NCI-H2171 (cell line): ENCODE measurements around the gene NTNG1.
A peak's percentile ranks its signal among the peaks of the same experiment; 100 is the strongest.
"Not testable (repeated sequence)": the region's sequence is repeated elsewhere in the genome, so short reads cannot be mapped to it uniquely, and the experiment has no call there.

ENCODE experiments used
- DNase-seq: peaks from one replicate; lab custom pipeline; 2025; lab: John Stamatoyannopoulos, UW

The NTNG1 gene

DNA sequence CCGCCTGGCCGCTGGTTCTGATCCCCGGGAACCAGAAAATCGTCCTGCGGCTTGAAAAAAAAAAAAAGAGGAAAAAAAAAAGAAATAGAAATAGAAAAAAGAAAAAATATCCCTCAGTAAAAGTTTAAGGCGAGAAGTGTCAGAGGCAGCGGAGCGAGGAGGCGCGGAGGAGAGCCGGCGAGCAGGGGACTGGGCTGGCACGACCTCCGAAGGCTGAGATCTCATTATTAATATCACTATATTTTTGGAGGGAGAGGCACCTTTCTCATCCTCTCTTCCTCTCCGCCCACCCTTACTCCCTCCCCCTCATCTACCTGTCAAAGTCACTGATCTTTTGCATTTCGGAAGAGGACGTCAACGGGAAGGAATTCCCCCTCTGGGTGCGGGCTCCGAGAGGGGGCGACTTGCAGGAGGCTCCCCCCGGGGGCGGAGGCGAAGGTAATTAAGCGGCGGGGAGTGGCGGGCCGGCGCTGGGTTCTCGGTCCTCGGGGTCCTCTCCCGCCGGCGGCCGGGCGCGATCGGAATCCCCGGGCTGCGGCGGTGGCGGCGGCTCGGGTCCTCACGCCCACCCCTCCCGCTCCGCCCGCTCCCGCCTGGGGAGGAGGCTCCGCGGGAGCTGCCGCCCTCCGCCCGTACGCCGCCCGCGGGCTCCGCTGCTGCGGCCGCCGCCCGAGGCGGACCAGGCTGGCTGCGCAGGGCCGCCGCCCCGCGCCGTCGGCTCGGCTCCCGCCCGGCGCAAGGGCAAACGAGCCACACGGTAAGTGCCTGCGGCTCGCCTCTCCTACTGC is at the start of gene NTNG1:
NTNG1 (plus strand) TSS at position 337 of the 788 bp plus-strand sequence.
- no peak for DNase-seq

DNA sequence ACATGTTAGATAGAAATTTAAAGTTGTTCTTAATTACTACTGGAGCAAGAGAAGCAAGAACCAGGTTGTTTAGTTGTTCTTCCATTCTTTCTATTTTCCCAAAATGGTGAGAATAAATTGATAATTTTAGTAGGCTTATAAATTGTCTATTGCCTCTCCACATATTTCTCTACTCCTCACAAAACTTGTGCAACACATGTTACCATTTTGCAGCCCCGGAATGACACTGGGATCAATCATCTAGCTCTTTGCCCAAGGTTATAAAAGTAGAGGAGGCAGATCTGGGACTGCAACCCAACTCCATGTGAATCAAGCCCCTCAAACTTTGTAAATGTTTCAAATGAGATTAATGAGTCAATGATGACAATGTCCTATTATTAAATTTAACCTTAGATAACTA is 49.4 kb upstream of the NTNG1 start:
- no peak for DNase-seq

DNA sequence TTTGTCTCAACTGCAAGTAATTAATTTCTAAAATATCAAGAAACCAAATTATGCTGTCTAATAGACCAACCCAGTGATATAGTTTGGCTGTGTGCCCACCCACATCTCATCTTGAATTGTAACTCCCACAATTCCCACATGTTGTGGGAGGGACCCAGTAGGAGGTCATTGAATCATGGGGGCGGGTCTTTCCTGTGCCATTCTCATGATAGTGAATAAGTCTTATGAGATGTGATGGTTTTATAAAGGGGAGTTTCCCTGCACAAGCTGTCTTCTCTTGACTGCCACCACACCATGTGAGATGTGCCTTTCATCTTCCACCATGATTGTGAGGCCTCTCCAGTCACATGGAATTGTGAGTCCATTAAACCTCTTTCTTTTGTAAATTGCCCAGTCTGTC is 47.4 kb upstream of the NTNG1 start:
- DNase-seq, result not testable (repeated sequence)

DNA sequence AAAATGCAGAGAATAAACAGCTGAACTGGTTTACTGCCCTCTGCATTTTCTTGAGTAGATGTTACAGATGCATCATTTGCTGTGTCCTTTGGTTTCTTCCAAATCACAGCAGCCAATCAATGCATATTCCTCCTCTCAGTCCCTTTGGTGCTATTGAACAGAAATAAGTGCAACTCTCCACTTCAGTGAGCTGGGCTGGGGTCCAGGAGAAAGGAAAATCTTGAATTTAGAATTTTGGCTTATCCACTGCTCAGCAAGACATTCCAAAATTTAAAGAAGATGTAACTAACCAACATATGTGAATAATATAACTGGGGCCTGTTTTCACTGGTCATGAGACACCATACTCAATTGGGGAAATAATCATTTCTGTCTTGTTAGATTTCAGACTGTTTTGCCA is 45.2 kb upstream of the NTNG1 start:
- DNase-seq, result no peak

DNA sequence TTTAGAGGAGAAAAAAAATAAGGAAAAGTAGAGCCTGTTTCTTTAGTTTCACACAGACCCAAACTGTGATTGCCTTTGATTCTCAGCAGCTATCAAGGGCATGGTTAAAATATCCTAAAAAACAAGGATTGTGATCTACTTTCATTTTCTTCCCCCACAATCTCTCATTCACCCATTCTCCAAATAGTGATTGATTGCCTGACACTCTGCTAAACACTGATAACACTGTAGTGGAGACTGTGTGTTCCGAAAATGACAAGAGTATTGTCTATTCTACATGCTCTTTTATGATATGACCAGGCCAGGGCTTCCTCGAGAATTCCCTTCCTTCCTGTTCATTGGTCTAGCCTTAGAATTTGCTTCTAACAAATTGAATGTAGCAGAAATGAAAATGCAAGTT is 44.1 kb upstream of the NTNG1 start:
- DNase-seq, result no peak

DNA sequence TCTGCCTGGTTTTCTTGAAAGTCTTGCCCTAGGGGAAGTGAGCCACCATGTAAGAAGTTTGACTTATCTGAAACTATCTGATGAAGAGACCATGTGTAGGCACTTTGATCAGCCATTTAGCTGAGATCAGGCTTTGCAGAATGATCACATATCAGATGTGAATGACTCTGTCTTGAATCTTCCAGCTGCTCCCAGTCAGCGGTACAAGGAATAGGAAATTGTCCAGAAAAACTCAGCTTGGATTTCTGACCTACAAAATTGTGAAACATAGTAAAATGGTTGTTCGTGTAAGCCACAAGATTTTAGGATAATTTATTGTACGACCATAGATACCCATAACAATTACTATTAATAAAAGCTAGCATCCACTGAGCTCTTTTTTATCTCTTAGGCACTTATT is 41.9 kb upstream of the NTNG1 start:
- DNase-seq, result no peak

DNA sequence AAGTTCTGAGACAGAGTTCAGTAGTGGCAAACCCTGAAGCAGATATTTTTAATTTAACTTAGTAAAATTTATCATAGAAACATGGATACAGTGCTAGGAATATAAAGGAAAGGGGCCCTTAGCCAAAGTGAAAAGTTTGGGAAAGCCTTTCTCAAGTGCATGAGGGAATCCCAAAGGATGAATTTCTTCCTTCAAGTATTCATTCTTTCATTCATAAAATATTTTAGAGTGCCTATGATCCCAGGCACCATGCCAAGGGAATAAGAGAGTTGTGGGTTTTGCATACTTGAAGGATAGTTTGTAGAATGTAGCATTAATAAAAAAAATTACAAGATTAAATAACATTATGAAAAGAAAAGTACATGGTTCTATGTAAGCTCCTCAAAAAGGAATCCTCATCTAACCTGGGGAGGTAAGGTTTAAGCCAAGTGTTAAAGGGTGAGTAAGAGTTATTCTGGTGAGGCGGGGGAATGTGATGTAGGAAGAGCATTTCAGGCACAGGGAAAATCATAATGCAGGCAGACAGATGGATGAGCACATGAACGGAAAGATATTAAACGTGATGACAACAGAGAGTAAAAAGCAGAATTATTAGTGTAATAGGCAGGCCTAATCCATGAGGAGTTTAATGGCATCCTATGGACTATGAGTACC is 40.4 kb upstream of the NTNG1 start:
- DNase-seq, result no peak

DNA sequence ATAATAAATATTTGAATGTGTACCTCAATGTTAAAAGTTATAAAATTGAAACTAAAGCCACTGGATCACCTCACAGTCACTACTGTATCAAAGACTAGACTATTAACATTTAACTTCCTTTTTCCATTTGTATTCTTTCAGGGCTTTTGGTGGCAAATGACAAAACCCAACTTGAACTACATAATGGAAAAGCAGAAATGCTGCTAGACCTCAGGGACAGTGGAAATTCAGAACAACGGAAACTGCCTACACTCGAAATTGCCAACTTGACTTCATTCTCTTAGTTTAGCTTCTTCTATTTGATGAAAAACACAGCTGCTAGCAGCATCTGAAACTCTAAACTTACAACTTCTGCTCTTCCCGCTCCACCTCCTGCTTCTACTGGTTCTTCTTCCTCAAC is 34.9 kb upstream of the NTNG1 start:
- no peak for DNase-seq

DNA sequence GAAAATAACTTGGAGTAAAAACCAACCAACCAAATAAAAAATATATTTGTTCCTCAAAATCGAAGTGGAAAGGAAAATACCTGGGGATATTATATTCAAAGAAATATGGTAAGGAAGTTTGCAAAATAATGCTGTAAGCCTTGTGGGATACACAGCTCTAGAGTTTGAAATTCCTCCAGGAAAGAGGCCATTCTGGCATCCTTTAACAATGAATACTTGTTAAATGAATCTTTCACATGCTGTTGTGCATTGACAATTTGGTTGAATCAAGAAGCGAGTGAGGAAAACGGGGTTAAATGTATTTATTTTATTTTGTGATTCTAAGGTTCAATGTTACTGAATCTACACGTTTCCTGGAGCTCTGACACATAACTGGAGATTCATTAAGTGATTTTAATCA is 30.5 kb upstream of the NTNG1 start:
- no peak for DNase-seq

DNA sequence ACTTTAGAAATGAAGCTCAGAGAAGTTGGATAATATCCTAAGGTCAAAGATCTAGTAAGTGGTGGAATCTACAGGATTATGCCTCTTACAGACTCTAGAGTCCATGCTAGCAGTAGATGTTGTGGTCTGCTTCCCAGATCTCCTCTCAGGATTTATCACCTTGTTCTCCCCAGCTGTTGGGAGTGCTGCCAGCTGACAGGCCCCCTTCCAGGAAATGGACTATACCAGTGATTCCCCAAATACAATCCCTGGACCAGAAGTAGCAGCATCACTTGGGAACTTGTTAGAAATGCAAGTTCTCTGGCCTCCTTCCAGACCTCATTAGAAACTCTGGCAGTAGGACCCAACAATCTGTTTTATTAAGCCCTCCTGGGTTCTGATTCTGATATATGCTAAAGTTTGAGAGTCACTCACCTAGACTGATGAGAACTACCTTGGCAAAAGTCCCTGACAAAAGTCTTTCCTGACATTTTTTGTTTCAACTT is 24.5 kb upstream of the NTNG1 start:
- DNase-seq, result no peak

DNA sequence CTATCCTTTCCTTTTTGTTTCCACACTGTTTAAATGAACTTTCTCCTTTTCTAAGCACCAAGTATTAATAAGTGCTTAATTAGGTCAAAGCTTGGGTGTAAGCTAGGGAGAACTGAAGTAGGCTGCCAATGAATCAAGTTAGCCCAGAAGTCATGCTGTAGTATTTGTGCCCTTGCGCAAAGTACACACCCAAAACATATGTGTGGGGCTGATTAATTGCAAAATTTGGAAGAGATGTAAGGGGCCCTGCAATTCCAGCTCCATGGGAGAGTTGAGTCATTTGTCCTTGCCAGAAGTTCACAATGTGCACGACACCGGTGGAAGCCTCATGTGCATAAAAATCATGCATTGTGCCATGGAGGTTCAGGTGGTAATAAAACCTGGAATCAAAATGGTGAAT is 18.6 kb upstream of the NTNG1 start:
- no peak for DNase-seq

DNA sequence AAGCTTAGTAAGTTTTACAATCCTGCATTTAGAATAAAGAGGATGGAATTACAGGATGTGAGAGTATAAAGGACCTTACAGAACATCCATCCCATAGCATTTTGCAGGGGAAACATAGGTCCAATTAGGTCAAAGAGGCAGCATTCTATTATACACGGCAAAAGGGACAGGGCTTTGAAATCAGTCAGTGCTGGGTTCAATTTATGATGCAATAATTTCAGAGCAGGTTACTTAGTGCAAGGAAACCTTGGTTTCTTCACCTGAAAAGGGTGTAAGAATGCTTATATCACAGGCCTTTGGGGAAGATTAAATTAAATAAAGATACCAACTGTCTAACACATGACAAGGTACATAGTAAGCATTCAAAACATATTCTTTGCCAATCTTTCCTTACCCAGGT is 17.1 kb upstream of the NTNG1 start:
- no peak for DNase-seq

DNA sequence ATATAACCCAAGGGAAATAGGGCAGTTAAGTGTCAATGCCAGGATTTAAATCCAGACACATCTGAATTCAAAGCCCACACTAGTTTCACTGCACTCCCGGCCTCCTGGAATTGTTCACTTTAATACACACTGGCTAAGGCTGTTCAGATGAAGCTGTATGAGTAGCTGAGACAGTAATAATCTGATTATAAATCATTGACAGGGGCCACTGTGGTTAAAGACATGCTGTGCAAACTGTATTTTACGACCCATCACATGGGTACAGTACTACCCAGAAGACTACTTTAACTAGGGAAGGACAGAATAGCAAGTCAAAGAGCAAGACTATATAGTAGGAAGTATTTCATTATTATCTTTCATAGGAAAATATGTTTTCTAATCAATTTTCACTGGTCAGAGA is 16.1 kb upstream of the NTNG1 start:
- DNase-seq, result no peak

DNA sequence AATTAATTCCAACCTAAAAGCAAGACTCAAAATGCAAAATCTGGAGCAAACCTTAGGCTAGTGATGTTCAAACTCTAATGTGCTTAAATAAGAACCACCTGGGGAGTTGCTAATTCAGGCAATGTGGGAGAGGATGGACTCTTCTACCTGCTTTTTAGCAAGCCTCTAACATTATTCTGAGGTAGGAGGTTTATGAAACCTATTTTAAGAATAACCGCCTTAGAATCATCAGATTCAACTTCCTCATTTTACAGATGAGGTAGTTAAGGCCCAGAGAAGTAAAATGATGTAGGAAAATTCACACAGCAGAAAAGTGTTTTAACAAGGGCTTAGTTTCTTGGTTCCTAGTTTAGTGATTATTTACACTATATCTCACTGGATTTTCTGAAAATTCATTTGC is 8.6 kb upstream of the NTNG1 start:
- DNase-seq, result no peak

DNA sequence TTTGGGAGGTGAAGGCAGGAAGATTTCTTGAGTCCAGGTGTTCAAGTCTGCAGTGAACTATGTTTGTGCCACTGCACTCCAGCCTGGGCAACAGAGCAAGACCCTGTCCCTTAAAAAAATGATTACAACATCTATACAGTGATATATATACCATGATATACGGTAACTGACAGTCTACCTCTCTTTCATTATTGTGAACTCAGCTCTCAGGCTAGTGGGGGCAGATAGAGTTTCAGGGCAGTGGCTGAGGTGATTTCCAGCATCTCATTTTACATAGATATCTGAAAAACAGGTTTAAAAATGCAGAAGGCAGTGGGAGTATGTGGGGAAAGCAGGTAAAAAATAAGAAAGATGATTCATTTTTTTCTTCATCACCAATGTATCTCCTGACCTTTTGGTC is 8.1 kb upstream of the NTNG1 start:
- DNase-seq, result no peak

DNA sequence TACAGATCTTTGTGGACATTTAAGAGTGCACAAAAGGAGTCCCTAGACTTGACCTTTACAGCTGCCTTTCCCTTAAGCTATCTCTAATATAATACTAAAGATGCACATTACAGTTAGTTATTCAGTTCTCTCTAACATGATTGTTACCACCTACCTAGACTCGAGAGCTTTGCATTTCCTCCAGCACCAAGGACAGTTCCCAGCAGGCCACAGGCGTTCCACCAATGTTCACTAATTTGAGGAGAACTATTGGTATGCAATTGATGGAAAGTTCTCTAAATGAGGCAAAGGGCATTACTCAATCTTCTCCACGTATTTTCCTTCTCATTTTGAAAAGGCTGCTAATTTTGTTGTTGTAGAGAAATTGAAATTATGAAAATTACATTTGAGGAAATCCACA is 5.4 kb upstream of the NTNG1 start:
- no peak for DNase-seq

DNA sequence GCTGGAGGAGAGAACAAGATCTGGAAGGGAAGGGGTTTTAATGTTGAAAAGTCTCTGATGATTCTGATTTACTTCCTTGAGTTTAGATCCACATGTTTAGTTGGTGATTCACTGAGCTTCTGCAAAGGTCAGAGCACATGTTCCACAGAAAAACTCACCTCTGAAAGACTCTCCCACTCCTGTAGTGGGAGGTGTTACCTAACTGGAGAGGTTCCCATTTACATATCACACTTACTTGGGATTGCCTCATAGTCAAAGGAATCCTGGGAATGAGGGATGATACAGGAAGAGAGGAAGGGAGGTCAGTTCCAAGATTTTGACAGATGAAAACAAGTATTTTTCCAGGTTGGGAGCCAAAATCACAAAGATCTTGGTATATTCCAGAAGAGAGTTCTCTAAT is 2.7 kb upstream of the NTNG1 start:
- no peak for DNase-seq

DNA sequence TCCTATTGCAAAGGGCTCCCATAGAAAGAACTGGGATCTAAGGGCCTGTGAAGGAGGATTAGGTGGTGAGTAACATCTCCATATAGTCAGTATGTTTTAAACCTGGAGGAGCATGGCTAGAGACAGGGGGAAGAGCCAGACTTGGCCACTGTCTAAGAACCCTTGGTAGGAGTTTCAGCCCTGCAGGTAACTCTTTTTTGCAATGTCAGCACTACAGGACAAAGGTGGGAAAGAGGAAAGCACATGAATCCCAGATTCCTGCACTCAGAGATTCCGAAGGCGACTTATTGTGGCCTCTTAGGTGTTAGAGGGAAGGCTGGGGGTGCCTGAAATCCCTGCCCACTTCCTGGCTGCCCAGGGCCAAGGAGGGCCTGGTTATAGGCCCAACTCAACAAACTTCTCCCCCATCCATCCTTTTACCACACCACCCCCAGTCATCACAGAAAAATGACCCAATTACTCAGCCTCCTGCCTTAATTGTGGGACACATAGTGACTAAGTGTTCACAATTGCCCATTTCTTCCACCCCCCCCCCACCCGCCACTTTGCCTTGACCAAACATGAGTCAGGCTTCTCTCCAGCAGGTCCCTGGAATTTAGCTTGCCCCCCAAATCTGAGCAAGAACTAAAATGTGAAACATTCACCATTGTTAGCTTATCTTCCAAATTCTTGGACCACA is 1.9 kb upstream of the NTNG1 start:
- no peak for DNase-seq

DNA sequence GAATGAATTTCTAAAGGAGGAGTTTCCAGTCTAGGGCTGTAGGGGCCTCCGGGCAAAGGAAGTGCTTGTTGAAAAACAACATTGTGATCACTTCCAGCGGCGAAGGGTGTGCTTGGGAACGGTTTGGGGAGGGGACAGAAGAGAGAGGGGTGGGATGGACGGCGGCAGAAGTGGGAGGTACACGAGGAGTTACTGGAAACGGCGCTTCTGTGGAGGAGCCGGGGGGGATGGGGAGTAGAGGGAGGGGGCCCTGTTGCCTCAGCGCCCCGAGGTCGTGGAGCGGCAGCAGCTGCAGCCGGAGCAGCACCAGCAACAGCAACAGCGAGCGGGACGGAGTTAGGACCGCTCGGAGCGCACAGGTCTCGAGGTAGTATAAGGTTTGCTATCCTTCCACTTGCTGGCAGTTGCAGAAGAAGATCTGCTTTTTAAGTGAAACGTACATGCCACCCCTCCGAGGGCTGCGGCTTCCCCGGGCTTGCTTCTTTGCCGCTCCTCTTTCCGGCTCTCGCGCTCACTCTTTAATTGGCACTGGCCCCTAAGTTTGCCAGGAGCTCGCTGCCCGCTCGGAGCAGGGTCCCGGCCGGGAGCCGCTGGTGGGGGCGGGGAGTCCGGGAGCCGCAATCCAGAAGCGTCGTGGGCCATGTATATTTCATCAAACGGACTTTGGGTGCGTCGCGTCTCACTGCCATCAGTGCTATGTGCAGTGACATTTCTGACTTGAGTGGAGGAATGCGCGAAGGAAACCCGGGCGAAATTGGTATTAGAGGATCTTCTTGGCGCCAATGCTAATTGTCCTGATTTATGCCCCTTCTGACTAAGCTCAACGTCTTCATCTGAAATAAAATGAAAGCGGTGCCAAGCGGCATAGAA is 771 bp upstream of the NTNG1 start:
- no peak for DNase-seq

DNA sequence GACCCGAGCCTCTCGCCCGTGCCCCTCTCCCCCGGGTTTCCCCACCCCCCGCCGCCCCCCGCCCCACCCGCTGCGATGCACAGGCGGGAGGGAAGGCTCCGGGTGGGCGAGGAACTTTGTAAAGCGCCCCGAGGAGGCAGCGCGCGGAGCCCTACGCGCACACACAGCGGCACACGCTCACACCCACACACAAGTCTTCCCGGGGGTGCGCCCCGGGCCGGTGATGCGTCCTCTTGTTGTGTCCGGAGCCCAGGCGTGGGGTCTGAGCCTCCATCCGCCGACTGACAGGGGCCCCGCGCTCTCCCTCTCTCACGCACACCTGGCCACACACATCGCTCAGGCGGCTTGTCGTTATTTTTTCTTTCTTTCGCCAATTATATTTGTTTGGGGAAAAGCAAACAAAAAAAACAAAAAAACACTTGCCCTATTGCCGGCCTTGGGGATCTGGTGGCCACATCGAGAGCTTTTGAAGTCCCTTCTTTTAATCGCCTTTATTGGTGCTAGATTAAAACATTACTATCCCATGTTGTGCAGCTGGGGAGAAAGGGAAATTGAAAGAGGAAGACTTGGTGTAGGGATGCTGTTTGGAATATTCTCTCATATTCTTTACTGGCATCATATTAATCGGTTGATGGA is 770 bp downstream of the NTNG1 start:
- DNase-seq, result peak; percentile 15

DNA sequence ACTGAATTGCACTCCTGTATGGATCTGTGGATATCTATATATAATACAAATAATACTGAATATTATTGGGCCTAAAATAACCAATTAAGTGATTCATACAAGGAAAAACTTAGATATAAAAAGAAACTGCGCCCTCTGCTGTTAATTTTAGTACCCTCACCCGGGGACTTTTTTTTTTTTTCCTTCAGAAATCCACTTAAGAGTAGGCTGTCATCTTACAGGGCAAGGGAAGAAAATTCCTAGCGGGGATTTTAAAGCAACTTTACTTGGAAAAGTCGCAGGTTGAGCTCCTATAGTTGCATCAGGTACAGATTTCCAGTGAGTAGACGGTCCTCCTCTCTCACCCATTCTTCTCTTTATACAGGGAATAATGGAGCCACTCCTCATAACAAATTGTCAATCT is 1.3 kb downstream of the NTNG1 start:
- DNase-seq, result peak; percentile 84

DNA sequence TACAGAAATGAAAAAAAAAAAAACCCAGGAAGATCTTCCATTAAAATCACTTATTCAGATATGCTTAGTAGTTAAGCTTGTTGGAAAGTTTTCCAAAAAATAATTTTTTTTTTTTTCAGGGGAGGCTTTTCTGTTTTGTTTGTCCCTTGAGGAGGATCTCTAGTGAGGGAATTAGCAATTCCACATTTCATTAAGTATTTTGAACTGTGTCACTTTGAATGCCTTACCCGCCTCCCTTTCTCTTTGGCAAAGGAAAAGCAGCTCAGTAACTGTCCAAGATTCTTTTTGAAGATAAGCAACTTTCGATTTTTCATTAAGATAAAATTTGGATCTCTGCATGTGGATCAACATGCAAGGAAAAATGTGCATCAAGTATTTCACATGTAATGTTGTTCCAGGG is 1.8 kb downstream of the NTNG1 start:
- no peak for DNase-seq
